NCI-H1417 treated with DMSO at 0.1 percent for 48 hours (cell line): ENCODE measurements around the gene COX5A.
"Not testable (repeated sequence)": the region's sequence is repeated elsewhere in the genome, so short reads cannot be mapped to it uniquely, and the experiment has no call there.

Experiments used
- DNase-seq: peaks from one replicate; lab custom pipeline; 2025; lab: John Stamatoyannopoulos, UW

The COX5A gene

DNA sequence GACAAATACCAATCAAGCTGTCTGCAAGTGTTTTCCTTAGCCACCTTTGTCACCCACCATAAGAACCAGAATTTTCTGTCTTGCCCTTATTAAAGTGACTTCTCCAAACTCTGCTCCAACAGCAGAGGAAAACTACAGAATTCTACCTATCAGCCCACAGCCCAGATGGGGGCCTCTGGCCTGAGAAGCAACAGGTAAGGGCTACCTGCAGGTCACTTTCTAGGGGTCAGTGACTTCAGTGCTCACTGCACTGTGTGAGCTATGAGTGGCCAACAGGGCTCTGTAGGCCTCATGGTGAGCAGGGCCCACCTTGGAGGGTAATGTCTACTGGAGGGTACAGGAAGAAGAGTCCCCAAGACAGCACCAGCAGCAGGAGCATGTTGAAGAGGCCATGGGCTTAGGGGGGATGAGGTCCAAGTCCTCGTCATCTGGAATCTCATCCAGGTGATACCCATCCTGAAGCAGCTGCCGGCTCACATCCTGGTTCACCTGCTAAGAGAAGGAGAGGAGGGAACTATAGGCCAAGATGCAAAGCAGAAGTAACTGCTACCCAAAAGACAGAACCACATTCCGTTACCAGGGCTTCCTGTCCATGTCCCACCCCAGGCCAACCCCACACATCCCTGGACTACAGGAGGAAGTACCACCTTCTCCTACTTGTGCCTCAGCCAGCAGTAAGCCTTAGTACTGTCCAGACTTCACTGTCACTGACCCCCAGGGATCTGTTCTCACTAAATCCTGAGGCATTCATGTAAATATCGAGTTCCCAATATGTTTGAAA lies 35.4 kb downstream of the COX5A start:
- DNase-seq, result no peak

GRCh38 chr15:74901612-74902063 lies 36.2 kb downstream of the COX5A start:
- DNase-seq, result no peak

- no peak for DNase-seq
Observed at GRCh38 chr15:74897300-74897701, 40.6 kb downstream of the COX5A start.

DNA sequence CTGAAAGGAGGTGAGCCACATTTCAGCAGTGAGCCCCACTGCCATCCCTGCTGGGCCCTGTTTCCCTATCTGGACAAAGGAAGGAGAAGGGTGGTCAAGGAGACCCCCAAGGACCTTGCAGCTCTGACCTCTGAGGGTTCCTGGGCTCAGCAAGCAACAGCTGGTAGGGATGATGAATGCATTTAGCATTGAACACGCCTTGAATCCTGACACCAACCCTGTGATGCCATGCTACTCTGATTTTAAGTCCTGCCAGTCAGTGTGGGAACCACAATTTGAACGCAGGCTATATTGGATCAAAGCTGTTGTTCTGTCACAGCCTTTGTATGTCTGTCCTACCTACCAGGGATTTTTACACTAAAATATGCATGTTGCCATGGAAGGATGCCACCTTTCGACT lies 41.6 kb downstream of the COX5A start:
- no peak for DNase-seq

GRCh38 chr15:74895830-74896229 lies 42.0 kb downstream of the COX5A start:
- DNase-seq, result no peak

GRCh38 chr15:74894383-74894782 lies 43.5 kb downstream of the COX5A start:
- DNase-seq, result not testable (repeated sequence)

GRCh38 chr15:74893627-74894026 lies 44.2 kb downstream of the COX5A start:
- no peak for DNase-seq

DNA sequence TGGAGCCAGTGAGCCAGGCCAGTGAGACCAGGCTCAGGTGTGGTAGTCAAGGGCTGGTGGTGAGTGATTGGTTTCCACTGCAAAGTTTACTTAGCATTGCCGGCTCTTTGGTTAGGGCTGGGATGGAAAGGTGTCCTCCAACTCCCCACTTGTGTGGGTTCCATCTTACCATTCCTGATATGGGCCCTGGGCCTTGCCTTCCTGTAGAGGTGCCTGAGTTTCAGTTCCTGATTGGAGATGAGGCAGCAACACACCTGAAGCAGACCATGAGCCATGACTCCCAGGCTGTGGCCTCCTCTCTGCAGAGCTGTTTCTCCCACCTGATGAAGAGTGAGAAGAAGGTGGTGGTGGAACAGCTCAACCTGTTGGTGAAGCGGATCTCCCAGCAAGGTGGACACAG lies 44.9 kb downstream of the COX5A start:
- no peak for DNase-seq

GRCh38 chr15:74892313-74892712 lies 45.6 kb downstream of the COX5A start:
- DNase-seq, result no peak

DNA sequence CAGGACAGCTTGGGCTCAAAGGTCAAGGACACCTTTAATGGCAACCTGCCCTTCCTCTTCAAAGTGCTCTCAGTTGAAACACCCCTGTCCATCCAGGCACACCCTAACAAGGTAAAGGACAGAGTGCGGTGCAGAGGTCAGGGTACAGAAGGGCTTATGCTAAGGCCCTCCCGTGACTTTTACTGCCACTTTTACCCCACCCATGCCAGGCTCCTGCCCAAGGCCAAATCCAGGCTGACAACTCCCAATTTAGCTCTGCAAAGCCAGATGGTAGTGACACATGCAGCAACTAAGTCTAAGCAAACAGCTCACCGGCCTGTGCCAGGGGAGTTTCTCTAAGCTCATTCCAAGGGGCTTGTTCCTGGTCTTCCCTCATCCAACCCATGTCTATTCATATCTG lies 46.4 kb downstream of the COX5A start:
- DNase-seq, result no peak

- no peak for DNase-seq
Observed at GRCh38 chr15:74890665-74890960, 47.3 kb downstream of the COX5A start.

- peak; percentile 39 for DNase-seq
Observed at GRCh38 chr15:74889883-74890664, 47.8 kb downstream of the COX5A start, which contains the start of gene MPI. MPI (plus strand) TSS chr15:74890042; CDS start chr15:74890074, 32 bp downstream.

GRCh38 chr15:74889390-74889882 lies 48.4 kb downstream of the COX5A start:
- no peak for DNase-seq

GRCh38 chr15:74888716-74889115 lies 49.2 kb downstream of the COX5A start:
- no peak for DNase-seq

- DNase-seq, result not testable (repeated sequence)
Observed at GRCh38 chr15:74887537-74888193, 50.2 kb downstream of the COX5A start.

DNA sequence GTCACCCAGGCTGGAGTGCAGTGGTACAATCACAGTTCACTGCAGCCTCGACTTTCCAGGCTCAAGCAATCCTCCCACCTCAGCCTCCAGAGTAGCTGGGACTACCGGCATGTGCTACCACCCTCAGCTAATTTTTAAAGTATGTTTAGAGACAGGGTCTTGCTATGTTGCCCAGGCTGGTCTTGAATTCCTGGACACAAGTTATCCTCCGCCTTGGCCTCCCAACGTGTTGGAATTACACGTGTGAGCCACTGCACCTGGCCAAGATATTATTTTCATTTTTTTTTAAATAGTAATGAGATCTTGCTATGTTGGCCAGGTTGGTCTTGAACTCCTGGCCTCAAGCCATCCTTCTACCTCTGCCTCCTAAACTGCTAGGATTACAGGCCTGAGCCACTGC lies 52.4 kb downstream of the COX5A start:
- no peak for DNase-seq

- DNase-seq, result no peak
Observed at GRCh38 chr15:74884428-74885223, 53.2 kb downstream of the COX5A start.

DNA sequence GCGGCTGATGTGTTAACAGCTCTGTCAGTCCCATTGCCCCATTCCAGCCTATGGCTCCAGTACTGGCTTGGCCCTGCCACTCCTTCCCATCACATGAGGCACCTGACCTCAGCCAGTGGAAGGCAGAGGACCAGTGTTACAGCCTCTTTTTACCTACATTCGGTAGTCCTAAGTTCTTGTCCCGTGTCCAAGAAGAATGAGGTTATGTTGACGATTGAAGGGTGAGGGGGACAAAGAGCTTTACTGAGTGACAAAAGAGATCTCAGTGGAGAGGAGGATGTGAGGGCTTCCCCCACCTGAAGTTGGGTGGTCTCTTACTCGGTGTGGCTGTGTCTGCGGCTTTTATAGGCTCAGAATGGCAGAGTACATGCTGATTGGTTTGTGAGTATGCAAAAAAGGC lies 55.3 kb downstream of the COX5A start:
- no peak for DNase-seq

DNA sequence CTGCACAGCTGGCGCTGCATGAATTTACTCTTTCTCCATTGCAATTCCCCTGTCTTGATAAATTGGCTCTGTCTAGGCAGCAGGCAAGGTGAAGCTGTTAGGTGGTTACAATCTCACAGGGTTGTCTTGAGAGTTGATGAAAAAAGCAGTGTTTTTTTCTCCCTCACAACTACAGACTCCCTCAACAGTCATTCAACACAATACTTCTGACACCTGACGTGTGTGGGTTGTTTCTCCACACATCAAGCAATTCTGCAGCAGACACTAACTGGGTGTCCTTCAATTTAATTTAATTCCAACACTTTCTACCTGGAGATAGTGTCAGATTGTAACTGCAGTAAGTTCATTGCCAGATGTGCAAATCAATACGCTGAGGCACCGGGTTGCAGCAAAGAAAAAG lies 59.6 kb downstream of the COX5A start:
- no peak for DNase-seq

DNA sequence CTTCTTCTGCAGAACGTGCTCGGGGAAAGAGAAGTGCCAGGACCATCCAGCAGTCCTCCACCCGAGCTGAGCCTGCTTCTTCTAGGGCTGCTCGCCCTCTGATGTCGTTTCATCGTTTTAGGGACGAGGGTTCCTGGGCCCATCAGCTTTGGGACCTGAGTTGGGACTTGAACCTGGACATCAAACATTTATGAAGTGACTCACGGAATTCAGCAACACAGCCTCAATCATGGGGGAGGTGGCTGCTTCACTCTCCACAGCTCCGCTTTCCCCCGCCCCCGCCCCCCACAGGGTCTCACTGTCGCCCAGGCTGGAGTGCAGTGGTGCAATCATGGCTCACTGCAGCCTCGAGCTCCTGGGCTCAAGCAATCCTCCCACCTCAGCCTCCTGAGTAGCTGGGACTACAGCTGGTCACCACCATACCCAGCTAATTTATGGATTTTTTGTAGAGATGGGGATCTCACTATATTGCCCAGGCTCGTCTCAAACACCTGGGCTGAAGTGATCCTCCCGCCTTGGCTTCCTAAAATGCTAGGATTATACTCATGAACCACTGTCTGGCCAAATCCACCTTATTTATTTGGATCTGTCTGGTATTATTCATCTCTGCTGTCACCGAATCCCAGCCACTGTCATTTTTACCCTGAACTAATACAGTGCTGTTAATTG lies 64.0 kb downstream of the COX5A start:
- DNase-seq, result no peak

DNA sequence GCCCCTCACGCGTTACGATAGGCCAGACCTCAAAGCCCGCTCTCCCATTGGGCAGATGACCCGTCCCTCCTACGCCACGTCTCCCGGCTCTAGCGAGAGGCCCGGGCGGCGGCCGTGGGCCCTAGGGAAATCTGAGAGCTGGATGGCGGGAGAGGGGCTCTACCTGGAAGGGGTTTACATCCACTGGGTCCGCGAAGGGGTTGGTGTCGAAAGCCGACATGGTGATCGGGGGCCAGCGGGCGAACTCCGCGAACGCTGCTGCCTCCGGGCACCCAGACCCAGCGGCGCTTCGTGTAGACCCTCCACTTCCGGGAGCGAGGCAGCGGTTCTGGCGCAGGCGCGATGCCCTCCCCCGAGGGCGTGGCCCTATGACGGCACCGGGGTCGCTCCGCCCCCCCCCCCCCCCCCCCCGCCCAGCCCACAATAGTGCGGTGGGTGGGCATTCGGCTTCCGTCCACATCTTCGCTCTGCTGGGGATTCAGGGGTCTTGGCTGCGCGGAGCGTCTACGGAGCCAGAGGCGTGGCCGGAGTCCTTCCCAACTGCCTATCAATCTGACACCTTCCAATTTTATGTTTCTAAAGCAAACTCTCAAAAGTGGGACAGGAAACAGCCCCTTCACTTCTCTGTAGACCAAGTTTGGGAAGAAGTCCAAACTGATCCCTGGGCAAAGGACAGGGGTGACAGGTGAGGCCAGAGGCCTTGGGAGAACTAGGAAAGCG lies 64.7 kb downstream of the COX5A start, which contains the start of gene SCAMP2:
Gene SCAMP2 (minus strand): TSS at position 330 of the 720 bp plus-strand sequence. CDS start 110 bp downstream, at position 220.
- DNase-seq, result peak; percentile 81
